Body of pancreas (tissue), 4 donors: ENCODE measurements around the gene ZNF879. TPM values are rescaled to one million over a fixed set of nuclear protein-coding genes. Genes with fewer than 3 reads are reported as not detected.

Experiments
- ATAC-seq: fragments of 150-250 bp; one replicate; pipeline ENCODE4 v1.9.1; 2016
- DNase-seq, 4 donors: peaks; one replicate each; pipeline ENCODE4 v3.0.0-alpha.2; 2019
- H3K27ac ChIP-seq, 4 donors: fragments of 200-600 bp; sonication (generic); 1 replicate in 3 of 4; 2 replicates in 1 of 4; pipeline versions ENCODE4 v1.5.1 to v1.6.1; 2016 to 2019; ENCODE audit warnings: mild to moderate bottlenecking in 1 of 4, mixed read lengths in 1 of 4, moderate library complexity in 1 of 4
- H3K27me3 ChIP-seq, 2 donors: fragments of 200-600 bp; sonication (generic); one replicate each; pipeline ENCODE4 v1.6.0; 2016; ENCODE audit warnings: mild to moderate bottlenecking in 1 of 2
- H3K36me3 ChIP-seq, 2 donors: fragments of 200-600 bp; sonication (generic); replicated peaks in 1 of 2; 2 replicates each; pipeline ENCODE4 v1.5.1; 2016; ENCODE audit warnings: low read depth in 2 of 2; ENCODE audit not compliant: insufficient read depth in 1 of 2
- H3K4me1 ChIP-seq: fragments of 200-600 bp; sonication (generic); one replicate; pipeline ENCODE4 v1.6.0; 2016
- H3K4me3 ChIP-seq, 2 donors: fragments of 200-600 bp; sonication (generic); 1 replicate in 1 of 2; 2 replicates in 1 of 2; pipeline ENCODE4 v1.5.1; 2016 to 2019
- H3K9me3 ChIP-seq, 3 donors: fragments of 200-600 bp; sonication (generic); 1 replicate in 2 of 3; 2 replicates in 1 of 3; pipeline ENCODE4 v1.5.1; 2016
- CTCF ChIP-seq, 7 experiments: fragments of 450-650 bp in 4 of 7; fragments of 200-600 bp in 3 of 7; sonication (generic) in 3 of 7; IDR thresholded peaks; one replicate each; pipeline ENCODE4 v1.5.1; 2016 to 2019; ENCODE audit warnings: antibody characterized with exemption in 7 of 7
- POLR2A ChIP-seq, 3 donors: fragments of 450-650 bp; IDR thresholded peaks; one replicate each; pipeline ENCODE4 v1.6.1; 2016; ENCODE audit warnings: antibody characterized with exemption in 3 of 3, mild to moderate bottlenecking in 2 of 3
- WGBS, 2 donors: methylation state at CpG; one replicate each; pipeline ENCODE4 v1.1.5; 2017; 5-methylcytosine and 5-hydroxymethylcytosine counted together
- intact Hi-C: fragments of 100-400 bp; cut with DNase I; formaldehyde crosslinking; loops from one replicate; pipeline ENCODE4 v1.15.1; 2023
- total RNA-seq, 2 donors: library from RNA; depleted of rRNA; stranded (reverse); fragments of >200 nt; gene quantifications; one replicate each; pipeline ENCODE4 v1.1.0, GENCODE V29; 2016

The ZNF879 gene
- total RNA-seq, 2 donors from 2014 or later, result 1.6 to 2.1 TPM

DNA sequence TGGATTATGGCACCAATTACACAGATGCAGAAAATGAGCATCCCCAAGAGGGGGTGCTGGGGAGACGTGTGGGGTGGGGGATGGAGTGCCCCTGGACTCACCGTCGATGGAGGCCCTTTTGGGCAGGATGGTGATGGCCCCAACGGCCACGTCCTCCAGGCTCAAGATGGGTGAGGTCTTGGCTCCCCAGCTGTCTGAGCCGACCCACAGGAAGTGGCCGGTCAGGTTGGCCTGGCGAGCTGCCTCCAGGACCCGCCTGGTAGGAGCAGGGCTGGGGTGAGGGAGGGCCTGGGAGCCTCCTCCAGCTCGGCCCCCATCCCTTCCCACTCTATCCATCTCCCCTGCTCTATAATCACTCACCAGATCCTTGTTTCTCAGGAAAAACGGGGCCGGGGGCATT is 33.1 kb upstream of the ZNF879 start:
- ATAC-seq, result no peak
- 76 to 86% methylated on average over 9 to 12 of the region's 12 CpGs for WGBS, 2 donors

GRCh38 chr5:178991190-178992145 is 32.1 kb upstream of the ZNF879 start:
- Histone ChIP-seq H3K4me1 (no peaks in the 10 kb centered on the region), H3K27me3 (no peaks in the 10 kb centered on the region), H3K27ac (no peak overlapping the region), H3K4me3 (no peak overlapping the region), H3K9me3 (peaks cover 0 to 23% (median 0%) of the 10 kb centered on the region in 3 donors), H3K36me3 (no peaks in the 10 kb centered on the region)
- ATAC-seq (no peak), DNase-seq (no peak)
- WGBS, 2 donors, result 83 to 92% methylated on average over 15 to 28 of the region's 28 CpGs
- intact Hi-C loops, result no loop called here
- no peak for TF ChIP-seq POLR2A (IDR thresholded peaks at IDR 0.05)
- no peak for TF ChIP-seq CTCF (IDR thresholded peaks at IDR 0.05)

More for the DNA sequence above, 33.1 kb upstream of the ZNF879 start:
- H3K27ac ChIP-seq, result no peak overlapping the region
- intact Hi-C loops, result no loop called here
- H3K4me1 ChIP-seq, result no peaks in the 10 kb centered on the region
- H3K36me3 ChIP-seq, result no peaks in the 10 kb centered on the region
- H3K27me3 ChIP-seq, result no peaks in the 10 kb centered on the region
- DNase-seq, result no peak
- peaks cover 0 to 32% (median 0%) of the 10 kb centered on the region in 3 donors for H3K9me3 ChIP-seq
- TF ChIP-seq CTCF (IDR thresholded peaks at IDR 0.05) (no peak), POLR2A (IDR thresholded peaks at IDR 0.05) (no peak)
- H3K4me3 ChIP-seq, result no peak overlapping the region

DNA sequence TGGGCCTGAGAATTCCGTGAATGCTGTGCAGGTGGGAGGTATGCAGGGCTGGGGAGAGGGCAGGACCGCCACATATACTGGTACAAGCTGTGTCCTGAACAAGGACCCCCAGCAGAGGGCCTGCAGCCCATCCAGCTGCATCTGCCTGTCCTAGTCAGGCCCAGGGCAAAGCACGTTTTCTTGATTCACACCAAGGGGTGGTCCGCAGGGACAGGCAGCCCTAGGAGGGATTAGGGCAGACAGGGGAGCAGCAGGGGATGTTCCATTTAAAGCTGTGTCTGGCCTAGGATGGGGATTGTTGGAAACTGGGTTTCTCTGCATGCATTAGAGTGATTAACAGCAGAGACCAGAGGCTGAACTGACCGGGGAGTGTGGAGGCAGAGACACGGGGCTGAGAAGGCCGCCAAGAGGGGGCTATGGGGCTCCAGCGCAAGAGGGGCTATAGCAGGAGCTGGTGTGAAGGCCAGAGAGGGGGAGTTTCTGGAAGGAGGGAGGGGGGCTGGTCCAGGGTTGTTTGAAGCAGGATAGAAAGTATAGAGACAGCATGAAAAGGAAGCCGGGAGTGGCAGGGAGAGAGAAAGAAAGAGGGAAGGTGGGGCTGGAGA is 31.2 kb upstream of the ZNF879 start:
- intact Hi-C loops, result no loop called here
- H3K9me3 ChIP-seq, result peaks cover 0 to 15% (median 0%) of the 10 kb centered on the region in 3 donors
- no peaks in the 10 kb centered on the region for H3K36me3 ChIP-seq
- no peaks in the 10 kb centered on the region for H3K4me1 ChIP-seq
- DNase-seq, result no peak
- WGBS, 2 donors, result 46 to 61% methylated on average over 8 to 9 of the region's 9 CpGs
- TF ChIP-seq POLR2A (IDR thresholded peaks at IDR 0.05) (no peak), CTCF (IDR thresholded peaks at IDR 0.05) (no peak)
- no peak overlapping the region for H3K27ac ChIP-seq
- H3K27me3 ChIP-seq, result no peaks in the 10 kb centered on the region
- ATAC-seq, result no peak
- H3K4me3 ChIP-seq, result no peak overlapping the region

DNA sequence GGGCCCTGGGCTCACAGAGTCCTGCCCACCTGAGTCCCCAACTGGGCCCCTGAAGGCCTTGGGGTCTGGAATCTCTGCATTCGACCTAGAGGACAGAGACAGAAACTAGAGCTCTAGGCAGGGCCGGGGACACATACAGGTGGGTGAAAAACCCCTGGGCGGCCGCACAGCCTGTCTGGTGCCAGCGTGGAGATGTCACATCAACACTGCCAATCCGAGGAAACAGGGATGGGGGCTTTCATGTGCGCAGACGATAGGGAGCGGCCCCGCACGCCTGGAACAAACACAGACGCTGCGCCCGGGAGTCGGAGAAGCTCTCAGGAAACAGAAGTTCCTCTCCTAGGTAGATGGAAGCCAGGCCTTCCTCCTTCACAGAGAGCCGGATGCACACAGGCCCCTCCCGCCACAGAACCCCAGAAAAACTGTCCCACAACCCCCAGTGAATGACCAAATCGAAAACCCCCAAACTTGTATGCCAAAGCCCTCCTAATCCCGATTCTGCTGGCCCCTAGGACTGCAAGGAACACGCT is 30.3 kb upstream of the ZNF879 start:
- no peaks in the 10 kb centered on the region for H3K36me3 ChIP-seq
- peaks cover 0 to 12% (median 0%) of the 10 kb centered on the region in 3 donors for H3K9me3 ChIP-seq
- ATAC-seq, result no peak
- H3K27me3 ChIP-seq, result no peaks in the 10 kb centered on the region
- H3K4me3 ChIP-seq, result no peak overlapping the region
- WGBS, 2 donors, result 43 to 53% methylated on average over 12 to 20 of the region's 20 CpGs
- H3K4me1 ChIP-seq, result no peaks in the 10 kb centered on the region
- no peak for TF ChIP-seq POLR2A (IDR thresholded peaks at IDR 0.05)
- no peak for TF ChIP-seq CTCF (IDR thresholded peaks at IDR 0.05)
- H3K27ac ChIP-seq, result no peak overlapping the region
- DNase-seq, result no peak
- intact Hi-C loops, result no loop called here
